HG03159 (cell line): Measurements from ENCODE around the gene CNOT6L.

ENCODE experiments used
- ATAC-seq: cut with Tn5 transposase; IDR thresholded peaks from one replicate; pipeline ENCODE4 v1.9.1; 2021; ENCODE audit warnings: mild to moderate bottlenecking, moderate library complexity; ENCODE audit not compliant: unreplicated experiment

The CNOT6L gene

DNA sequence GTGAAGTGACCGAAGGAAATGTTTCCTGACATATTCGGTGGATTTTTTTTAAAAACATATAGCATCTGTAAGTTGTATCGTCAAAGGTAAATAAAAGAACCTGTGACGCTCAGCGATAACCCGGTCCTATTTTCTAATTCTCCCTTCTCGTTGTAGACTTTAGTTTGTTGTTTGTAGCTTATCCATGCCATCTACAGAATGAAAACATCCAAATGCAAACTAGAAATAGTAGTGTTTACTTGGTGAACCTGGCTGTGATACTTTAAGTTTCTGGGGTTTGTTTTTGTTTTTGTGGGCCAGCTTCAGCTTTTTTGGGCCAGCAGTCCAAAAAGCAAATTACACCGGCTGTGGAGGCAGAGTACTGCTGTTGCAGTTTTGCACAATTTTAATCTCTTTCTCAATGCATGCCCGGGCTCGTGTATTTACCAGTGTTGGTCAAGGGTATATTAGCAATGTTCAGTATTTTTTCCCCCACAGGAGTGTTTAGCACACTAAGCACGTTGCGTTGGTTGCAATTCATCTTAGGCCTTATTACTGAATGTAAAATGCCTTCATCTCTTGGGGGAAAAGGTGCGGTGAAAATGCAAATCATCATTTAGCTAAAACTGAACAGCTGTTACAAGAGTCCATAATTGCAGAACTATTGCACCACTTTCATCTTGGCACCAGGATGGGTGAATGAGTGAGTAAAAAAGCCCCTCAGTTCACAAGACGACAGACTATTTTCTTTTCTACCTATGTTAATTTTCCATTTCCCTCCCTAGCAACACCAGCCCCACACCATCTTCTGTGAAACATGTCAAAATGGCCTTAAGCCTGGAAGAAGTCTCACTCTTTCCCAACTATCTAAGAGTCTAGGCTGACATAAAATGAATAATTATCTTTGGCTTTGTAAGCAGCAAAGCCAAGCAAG lies 1.7 kb upstream of the CNOT6L start:
- ATAC-seq = no peak

DNA sequence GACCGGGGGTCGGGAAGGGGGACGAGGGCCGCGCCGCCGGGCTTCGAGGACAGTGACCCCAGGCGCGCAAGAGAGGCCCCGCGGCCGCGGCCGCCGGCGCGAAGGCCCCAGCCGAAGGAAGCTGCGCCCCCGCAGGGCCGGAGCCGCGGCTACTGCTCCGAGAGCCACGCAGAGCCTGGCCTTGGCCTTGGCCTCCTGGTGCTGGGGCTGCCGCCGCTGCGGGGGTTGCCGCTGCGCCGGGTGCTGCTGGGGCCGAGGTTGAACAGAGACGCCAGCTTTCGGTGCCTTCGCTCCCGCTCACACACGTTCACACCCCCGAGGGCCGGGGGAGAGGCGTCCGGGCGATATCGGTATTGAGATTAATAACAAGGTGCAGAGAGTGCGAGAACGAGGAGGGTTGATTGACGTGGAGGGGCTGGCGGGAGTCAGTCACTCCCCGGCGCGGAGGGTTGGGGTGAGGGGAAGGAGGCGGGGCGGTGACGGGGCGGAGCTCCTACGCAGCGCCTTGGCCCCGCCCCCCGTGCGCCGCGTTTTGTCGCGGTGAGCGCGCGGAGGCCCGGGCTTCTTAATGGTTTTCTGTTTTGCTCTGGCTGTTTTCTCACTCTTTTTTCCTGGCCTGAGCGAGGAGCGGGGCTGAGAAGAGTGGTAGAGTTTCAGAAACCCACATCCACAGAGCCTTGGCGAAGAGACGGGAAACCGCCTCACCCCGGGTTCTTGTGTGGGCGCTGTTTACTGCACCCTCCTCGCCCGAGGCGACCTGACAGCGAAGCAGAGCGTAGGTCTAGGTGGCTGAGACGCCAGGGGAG lies 878 bp upstream of the CNOT6L start:
- ATAC-seq = peak; percentile 72

DNA sequence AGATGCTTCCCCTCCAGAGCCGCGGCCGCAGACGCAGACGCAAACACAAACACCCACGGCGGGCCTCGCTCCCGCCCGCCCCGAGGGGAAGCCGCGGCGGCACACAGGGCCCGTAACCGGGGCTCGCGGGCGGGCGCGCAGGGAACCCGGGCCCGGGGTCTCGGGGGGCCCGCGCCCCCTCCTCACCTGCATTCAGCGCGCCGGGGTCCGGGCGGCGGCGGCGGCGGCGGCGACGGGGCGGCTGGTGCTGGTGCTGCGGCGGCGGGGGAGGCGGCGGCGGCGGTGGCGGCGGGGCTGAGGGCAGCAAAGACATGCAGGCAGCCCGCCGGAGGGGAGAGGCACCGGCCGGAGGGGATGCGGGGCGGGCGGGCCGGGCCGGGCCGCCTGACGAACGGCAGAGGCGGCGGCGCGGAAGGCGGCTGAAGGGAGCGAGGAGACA lies 255 bp upstream of the CNOT6L start:
- peak; percentile 27 for ATAC-seq

DNA sequence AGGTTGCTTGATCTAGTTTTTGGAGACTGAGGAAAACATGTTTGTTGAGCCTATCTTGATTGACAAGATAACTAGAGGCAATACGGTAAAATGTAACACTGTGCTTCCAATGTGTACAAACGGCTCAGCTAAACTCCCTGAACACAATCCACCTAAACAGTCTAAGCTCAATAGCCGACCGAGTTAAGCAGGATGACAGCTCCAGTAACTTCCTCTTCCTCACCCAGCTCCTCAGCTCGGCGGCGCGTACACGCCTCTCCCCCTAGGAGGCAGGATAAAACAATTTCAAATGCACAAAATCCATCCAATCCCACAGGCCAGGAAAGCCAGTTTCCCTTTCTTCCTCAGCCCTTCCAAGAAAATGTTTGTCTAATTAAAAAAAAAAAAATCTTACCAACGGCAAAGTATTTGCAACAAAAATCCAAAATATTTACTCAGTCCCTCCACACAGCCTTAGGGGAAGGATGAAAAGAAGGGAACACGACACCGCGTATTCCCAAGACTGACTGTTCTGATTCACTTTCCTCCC lies 1.0 kb downstream of the CNOT6L start:
- no peak for ATAC-seq

GRCh38 chr4:77817304-77818072 lies 1.7 kb downstream of the CNOT6L start:
- ATAC-seq = no peak

GRCh38 chr4:77816546-77816945 lies 2.6 kb downstream of the CNOT6L start:
- ATAC-seq = no peak

GRCh38 chr4:77815636-77816035 lies 3.5 kb downstream of the CNOT6L start:
- ATAC-seq = no peak

DNA sequence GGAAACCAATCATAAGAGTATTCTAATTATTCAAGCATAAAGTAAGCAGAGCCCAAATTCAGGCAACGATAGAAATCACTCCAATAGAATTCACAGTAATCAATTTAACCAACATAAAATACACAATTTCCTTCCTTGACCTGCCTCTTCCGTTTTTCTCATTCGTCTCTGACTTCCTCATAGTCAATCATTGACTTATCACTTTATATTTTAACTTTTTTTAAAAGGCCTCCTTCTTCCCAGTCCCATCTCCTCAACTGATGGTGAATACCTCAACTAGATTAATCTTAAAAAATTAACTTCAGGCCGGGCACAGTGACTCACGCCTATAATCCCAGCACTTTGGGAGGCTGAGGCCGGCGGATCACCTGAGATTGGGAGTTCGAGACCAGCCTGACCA lies 13.3 kb downstream of the CNOT6L start:
- no peak for ATAC-seq

GRCh38 chr4:77804471-77804870 lies 14.7 kb downstream of the CNOT6L start:
- ATAC-seq = no peak

GRCh38 chr4:77802402-77802801 lies 16.8 kb downstream of the CNOT6L start:
- no peak for ATAC-seq

DNA sequence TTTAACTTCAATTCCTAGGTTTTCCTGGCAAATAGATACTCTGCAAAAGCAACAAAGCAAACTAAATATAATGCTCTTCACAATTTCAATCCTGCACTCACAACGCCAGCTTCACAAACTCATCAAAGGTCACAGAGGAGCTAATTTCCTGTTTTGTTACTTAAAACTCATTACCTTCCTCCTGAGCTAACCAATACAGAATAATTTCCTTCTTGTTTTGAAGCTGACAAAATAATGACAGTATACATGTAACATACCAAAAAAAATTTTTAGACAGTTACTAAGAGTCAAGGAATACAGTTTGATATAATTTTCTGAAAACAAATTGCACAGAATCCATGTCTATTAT lies 17.9 kb downstream of the CNOT6L start:
- no peak for ATAC-seq

- no peak for ATAC-seq
Measured at GRCh38 chr4:77800483-77801259, 18.5 kb downstream of the CNOT6L start.

GRCh38 chr4:77800077-77800476 lies 19.1 kb downstream of the CNOT6L start:
- no peak for ATAC-seq

GRCh38 chr4:77798385-77798784 lies 20.8 kb downstream of the CNOT6L start:
- ATAC-seq = no peak

GRCh38 chr4:77797239-77797638 lies 21.9 kb downstream of the CNOT6L start:
- ATAC-seq = no peak

DNA sequence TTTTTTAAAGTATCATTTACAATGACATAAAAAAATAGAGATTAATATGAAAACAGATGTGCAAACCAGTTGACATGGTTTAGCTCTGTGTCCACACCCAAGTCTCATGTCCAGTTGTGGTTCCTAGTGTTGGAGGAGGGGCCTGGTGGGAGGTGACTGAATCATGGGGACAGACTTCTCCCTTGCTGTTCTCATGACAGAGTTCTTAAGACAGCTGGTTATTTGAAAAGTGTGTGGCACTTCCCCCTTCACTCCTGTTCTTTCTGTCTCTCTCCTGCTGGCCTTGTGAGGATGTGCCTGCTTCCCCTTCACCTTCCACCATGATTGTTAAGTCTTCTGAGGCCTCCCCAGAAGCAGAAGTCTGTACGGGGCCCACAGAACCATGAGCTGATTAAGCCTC lies 23.8 kb downstream of the CNOT6L start:
- ATAC-seq = no peak

GRCh38 chr4:77790146-77790545 lies 29.0 kb downstream of the CNOT6L start:
- no peak for ATAC-seq

- no peak for ATAC-seq
Measured at GRCh38 chr4:77788990-77789389, 30.2 kb downstream of the CNOT6L start.

DNA sequence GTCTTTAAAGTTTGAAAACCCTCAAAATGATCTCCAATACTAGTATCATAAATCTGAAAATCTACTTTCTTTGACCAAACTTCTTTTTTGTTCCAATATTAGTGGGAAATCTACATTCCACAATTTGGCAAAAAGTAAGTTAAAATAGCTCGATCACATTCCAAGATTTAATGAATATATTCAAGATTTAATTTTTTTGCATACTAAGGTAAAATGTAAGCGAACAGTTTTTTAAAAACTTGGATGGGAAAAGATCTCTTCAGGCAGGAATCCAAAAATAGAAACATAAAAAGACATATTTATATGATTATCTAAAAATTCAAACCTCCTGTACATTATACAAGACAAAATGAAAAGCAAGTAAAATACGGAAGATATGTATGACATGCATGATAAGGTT lies 31.2 kb downstream of the CNOT6L start:
- ATAC-seq = no peak

GRCh38 chr4:77785669-77786068 lies 33.5 kb downstream of the CNOT6L start:
- no peak for ATAC-seq
